Measurements from ENCODE around the gene LIX1. TPM values are rescaled to one million over a fixed set of nuclear protein-coding genes. Genes with fewer than 3 reads are reported as not detected.
A peak's percentile ranks its signal among the peaks of the same experiment; 100 is the strongest.

LIX1 gene
- total and polyA plus RNA-seq, 2 of the 13 experiments (the other 11 are each of a cell fraction or from before 2014, with no cell fraction given), result not detected

GRCh38 chr5:97183100-97183929 is 40.9 kb upstream of the LIX1 start, which contains the start of gene RIOK2 (continued):
- TF ChIP-seq, protein P1, sequence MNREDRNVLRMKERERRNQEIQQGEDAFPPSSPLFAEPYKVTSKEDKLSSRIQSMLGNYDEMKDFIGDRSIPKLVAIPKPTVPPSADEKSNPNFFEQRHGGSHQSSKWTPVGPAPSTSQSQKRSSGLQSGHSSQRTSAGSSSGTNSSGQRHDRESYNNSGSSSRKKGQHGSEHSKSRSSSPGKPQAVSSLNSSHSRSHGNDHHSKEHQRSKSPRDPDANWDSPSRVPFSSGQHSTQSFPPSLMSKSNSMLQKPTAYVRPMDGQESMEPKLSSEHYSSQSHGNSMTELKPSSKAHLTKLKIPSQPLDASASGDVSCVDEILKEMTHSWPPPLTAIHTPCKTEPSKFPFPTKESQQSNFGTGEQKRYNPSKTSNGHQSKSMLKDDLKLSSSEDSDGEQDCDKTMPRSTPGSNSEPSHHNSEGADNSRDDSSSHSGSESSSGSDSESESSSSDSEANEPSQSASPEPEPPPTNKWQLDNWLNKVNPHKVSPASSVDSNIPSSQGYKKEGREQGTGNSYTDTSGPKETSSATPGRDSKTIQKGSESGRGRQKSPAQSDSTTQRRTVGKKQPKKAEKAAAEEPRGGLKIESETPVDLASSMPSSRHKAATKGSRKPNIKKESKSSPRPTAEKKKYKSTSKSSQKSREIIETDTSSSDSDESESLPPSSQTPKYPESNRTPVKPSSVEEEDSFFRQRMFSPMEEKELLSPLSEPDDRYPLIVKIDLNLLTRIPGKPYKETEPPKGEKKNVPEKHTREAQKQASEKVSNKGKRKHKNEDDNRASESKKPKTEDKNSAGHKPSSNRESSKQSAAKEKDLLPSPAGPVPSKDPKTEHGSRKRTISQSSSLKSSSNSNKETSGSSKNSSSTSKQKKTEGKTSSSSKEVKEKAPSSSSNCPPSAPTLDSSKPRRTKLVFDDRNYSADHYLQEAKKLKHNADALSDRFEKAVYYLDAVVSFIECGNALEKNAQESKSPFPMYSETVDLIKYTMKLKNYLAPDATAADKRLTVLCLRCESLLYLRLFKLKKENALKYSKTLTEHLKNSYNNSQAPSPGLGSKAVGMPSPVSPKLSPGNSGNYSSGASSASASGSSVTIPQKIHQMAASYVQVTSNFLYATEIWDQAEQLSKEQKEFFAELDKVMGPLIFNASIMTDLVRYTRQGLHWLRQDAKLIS (CRISPR knock-in tag; IDR thresholded peaks at IDR 0.05), result no peak
- TF ChIP-seq ZNF510 (CRISPR knock-in tag; IDR thresholded peaks at IDR 0.05; ENCODE audit: low read depth), result no peak
- TF ChIP-seq, protein P2, sequence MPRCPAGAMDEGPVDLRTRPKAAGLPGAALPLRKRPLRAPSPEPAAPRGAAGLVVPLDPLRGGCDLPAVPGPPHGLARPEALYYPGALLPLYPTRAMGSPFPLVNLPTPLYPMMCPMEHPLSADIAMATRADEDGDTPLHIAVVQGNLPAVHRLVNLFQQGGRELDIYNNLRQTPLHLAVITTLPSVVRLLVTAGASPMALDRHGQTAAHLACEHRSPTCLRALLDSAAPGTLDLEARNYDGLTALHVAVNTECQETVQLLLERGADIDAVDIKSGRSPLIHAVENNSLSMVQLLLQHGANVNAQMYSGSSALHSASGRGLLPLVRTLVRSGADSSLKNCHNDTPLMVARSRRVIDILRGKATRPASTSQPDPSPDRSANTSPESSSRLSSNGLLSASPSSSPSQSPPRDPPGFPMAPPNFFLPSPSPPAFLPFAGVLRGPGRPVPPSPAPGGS (CRISPR knock-in tag; IDR thresholded peaks at IDR 0.05), result 0 out of 2 replicates have a peak, but pooled peaks have one; percentile 32
- TF ChIP-seq ZBTB8A (CRISPR knock-in tag; IDR thresholded peaks at IDR 0.05; ENCODE audit: borderline replicate concordance, low read depth), result no peak
- TF ChIP-seq HDAC2 (CRISPR knock-in tag; IDR thresholded peaks at IDR 0.05), result peak; percentile 81
- TF ChIP-seq, protein P3, sequence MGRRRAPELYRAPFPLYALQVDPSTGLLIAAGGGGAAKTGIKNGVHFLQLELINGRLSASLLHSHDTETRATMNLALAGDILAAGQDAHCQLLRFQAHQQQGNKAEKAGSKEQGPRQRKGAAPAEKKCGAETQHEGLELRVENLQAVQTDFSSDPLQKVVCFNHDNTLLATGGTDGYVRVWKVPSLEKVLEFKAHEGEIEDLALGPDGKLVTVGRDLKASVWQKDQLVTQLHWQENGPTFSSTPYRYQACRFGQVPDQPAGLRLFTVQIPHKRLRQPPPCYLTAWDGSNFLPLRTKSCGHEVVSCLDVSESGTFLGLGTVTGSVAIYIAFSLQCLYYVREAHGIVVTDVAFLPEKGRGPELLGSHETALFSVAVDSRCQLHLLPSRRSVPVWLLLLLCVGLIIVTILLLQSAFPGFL (CRISPR knock-in tag; IDR thresholded peaks at IDR 0.05), result no peak
- 0 out of 2 replicates have a peak, but pooled peaks have one; percentile 18 for TF ChIP-seq SOX5 (CRISPR knock-in tag; IDR thresholded peaks at IDR 0.05; ENCODE audit: borderline replicate concordance)
- no peak for TF ChIP-seq TBX3 (IDR thresholded peaks at IDR 0.05; ENCODE audit: borderline replicate concordance)
- TF ChIP-seq TBL1XR1 (IDR thresholded peaks at IDR 0.05; ENCODE audit: borderline replicate concordance, low read length, partially characterized antibody), result no peak
- no peak for TF ChIP-seq CBX2 (IDR thresholded peaks at IDR 0.05; ENCODE audit: low read depth, low read length)
- TF ChIP-seq CBX2 (CRISPR knock-in tag; IDR thresholded peaks at IDR 0.05; ENCODE audit: low read depth), result no peak
- TF ChIP-seq NCOA2 (CRISPR knock-in tag; IDR thresholded peaks at IDR 0.05), result peak; percentile 19; the same call in 1 of the 2 replicates
- TF ChIP-seq MLXIP (CRISPR knock-in tag; IDR thresholded peaks at IDR 0.05; ENCODE audit: borderline replicate concordance), result peak; percentile 77
- TF ChIP-seq, protein P4, sequence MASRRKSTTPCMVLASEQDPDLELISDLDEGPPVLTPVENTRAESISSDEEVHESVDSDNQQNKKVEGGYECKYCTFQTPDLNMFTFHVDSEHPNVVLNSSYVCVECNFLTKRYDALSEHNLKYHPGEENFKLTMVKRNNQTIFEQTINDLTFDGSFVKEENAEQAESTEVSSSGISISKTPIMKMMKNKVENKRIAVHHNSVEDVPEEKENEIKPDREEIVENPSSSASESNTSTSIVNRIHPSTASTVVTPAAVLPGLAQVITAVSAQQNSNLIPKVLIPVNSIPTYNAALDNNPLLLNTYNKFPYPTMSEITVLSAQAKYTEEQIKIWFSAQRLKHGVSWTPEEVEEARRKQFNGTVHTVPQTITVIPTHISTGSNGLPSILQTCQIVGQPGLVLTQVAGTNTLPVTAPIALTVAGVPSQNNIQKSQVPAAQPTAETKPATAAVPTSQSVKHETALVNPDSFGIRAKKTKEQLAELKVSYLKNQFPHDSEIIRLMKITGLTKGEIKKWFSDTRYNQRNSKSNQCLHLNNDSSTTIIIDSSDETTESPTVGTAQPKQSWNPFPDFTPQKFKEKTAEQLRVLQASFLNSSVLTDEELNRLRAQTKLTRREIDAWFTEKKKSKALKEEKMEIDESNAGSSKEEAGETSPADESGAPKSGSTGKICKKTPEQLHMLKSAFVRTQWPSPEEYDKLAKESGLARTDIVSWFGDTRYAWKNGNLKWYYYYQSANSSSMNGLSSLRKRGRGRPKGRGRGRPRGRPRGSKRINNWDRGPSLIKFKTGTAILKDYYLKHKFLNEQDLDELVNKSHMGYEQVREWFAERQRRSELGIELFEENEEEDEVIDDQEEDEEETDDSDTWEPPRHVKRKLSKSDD (CRISPR knock-in tag; IDR thresholded peaks at IDR 0.05; ENCODE audit: low read depth), result no peak; the same call in 1 of the 2 replicates
